Nephron progenitor cell (in vitro differentiated cells): ENCODE data around the gene MTM1.

ENCODE experiments used
- DNase-seq: peaks from one replicate; pipeline ENCODE4 v3.0.0; 2021
- H3K27ac Mint-ChIP-seq: 2 replicates; pipeline ENCODE4 v1.8.0; 2021; ENCODE audit warnings: mild to moderate bottlenecking, moderate library complexity, mixed read lengths
- H3K27me3 Mint-ChIP-seq: 2 replicates; pipeline ENCODE4 v1.8.0; 2021; ENCODE audit warnings: mild to moderate bottlenecking, low read depth, mixed read lengths; ENCODE audit not compliant: poor library complexity
- H3K36me3 Mint-ChIP-seq: 2 replicates; pipeline ENCODE4 v1.8.0; 2021; ENCODE audit warnings: low read depth, mixed read lengths
- H3K4me1 Mint-ChIP-seq: 2 replicates; pipeline ENCODE4 v1.8.0; 2021; ENCODE audit warnings: mixed read lengths
- H3K4me3 Mint-ChIP-seq: 2 replicates; pipeline ENCODE4 v1.8.0; 2021; ENCODE audit warnings: mild to moderate bottlenecking, moderate library complexity, mixed read lengths
- H3K9me3 Mint-ChIP-seq: 2 replicates; pipeline ENCODE4 v1.8.0; 2021; ENCODE audit warnings: mild to moderate bottlenecking, moderate library complexity, mixed read lengths
- CTCF ChIP-seq: fragments of 200-600 bp; sonication (generic); IDR thresholded peaks from 2 replicates; pipeline ENCODE4 v1.5.0; 2021; ENCODE audit warnings: antibody characterized with exemption

The MTM1 gene

GRCh38 chrX:150688911-150689451 lies 120.6 kb downstream of the MTM1 start:
- H3K27me3 Mint-ChIP-seq: no peaks in the 10 kb centered on the region
- no peak overlapping the region for H3K4me3 Mint-ChIP-seq
- no peak overlapping the region for H3K27ac Mint-ChIP-seq
- peaks cover 8% of the 10 kb centered on the region for H3K36me3 Mint-ChIP-seq
- H3K4me1 Mint-ChIP-seq: peaks cover 15% of the 10 kb centered on the region
- TF ChIP-seq CTCF: no peak
- peaks cover 51% of the 10 kb centered on the region for H3K9me3 Mint-ChIP-seq
- no peak for DNase-seq

- H3K4me1 Mint-ChIP-seq: peaks cover 19% of the 10 kb centered on the region
- no peak overlapping the region for H3K4me3 Mint-ChIP-seq
- H3K27ac Mint-ChIP-seq: no peak overlapping the region
- H3K27me3 Mint-ChIP-seq: no peaks in the 10 kb centered on the region
- no peak for DNase-seq
- H3K9me3 Mint-ChIP-seq: peaks cover 62% of the 10 kb centered on the region
- peaks cover 10% of the 10 kb centered on the region for H3K36me3 Mint-ChIP-seq
- TF ChIP-seq CTCF: no peak
Observed at GRCh38 chrX:150690126-150690525, 121.7 kb downstream of the MTM1 start.

- no peak for DNase-seq
- Mint-ChIP-seq H3K27me3 (no peaks in the 10 kb centered on the region), H3K27ac (no peak overlapping the region), H3K9me3 (peaks cover 67% of the 10 kb centered on the region), H3K36me3 (peaks cover 15% of the 10 kb centered on the region), H3K4me1 (peaks cover 23% of the 10 kb centered on the region), H3K4me3 (peak overlapping the region; percentile 85)
- no peak for TF ChIP-seq CTCF
Observed at GRCh38 chrX:150692296-150692695, 123.9 kb downstream of the MTM1 start.

- H3K4me3 Mint-ChIP-seq: peak within 1 kb of the TSS; percentile 85
- no peak within 1 kb of the TSS for H3K27ac Mint-ChIP-seq
- H3K9me3 Mint-ChIP-seq: peaks cover 62% of the 10 kb centered on the region
- H3K27me3 Mint-ChIP-seq: no peaks in the 10 kb centered on the region
- H3K36me3 Mint-ChIP-seq: peaks cover 15% of the 10 kb centered on the region
- no peak for TF ChIP-seq CTCF
- peaks cover 19% of the 10 kb centered on the region for H3K4me1 Mint-ChIP-seq
- DNase-seq: peak; percentile 51
Observed at GRCh38 chrX:150692831-150693724, 124.7 kb downstream of the MTM1 start, which contains the start of gene MTMR1. MTMR1 (plus strand) TSS chrX:150693396; CDS start chrX:150693531, 135 bp downstream.

- TF ChIP-seq CTCF: no peak
- H3K27me3 Mint-ChIP-seq: no peaks in the 10 kb centered on the region
- peaks cover 19% of the 10 kb centered on the region for H3K4me1 Mint-ChIP-seq
- peak; percentile 51 for DNase-seq
- H3K36me3 Mint-ChIP-seq: peaks cover 15% of the 10 kb centered on the region
- no peak overlapping the region for H3K27ac Mint-ChIP-seq
- peaks cover 55% of the 10 kb centered on the region for H3K9me3 Mint-ChIP-seq
- peak overlapping the region; percentile 85 for H3K4me3 Mint-ChIP-seq
Observed at GRCh38 chrX:150693725-150694574, 125.5 kb downstream of the MTM1 start.
